RCC 7860 (cell line): ENCODE results near the gene SLC12A6.
"Not testable (repeated sequence)": the region's sequence is repeated elsewhere in the genome, so short reads cannot be mapped to it uniquely, and the experiment has no call there.

Experiments
- DNase-seq: peaks from one replicate; pipeline ENCODE4 v3.0.0-alpha.2; 2015; ENCODE audit warnings: low spot score
- FAIRE-seq: peaks from 2 replicates; lab custom pipeline; 2012; peaks lifted over from hg19 to GRCh38; lab: Jason Lieb, UNC

The SLC12A6 gene

GRCh38 chr15:34337557-34338306 lies at the start of gene SLC12A6:
Gene SLC12A6, minus strand, starts transcription at chr15:34337781. Its CDS starts 1,101 bp downstream, at chr15:34336680.
- FAIRE-seq (no peak), DNase-seq (peak; percentile 82)

GRCh38 chr15:34381829-34382521 lies 44.4 kb upstream of the SLC12A6 start:
- not testable (repeated sequence) for DNase-seq, FAIRE-seq

GRCh38 chr15:34380491-34380890 lies 42.9 kb upstream of the SLC12A6 start:
- FAIRE-seq, DNase-seq: not testable (repeated sequence)

GRCh38 chr15:34376856-34377255 lies 39.3 kb upstream of the SLC12A6 start:
- DNase-seq (no peak), FAIRE-seq (no peak)

GRCh38 chr15:34375541-34375940 lies 38.0 kb upstream of the SLC12A6 start:
- FAIRE-seq, DNase-seq: not testable (repeated sequence)

- FAIRE-seq (no peak), DNase-seq (no peak)
Measured at GRCh38 chr15:34374816-34375215, 37.2 kb upstream of the SLC12A6 start.

- FAIRE-seq (no peak), DNase-seq (no peak)
Measured at GRCh38 chr15:34373951-34374350, 36.4 kb upstream of the SLC12A6 start.

GRCh38 chr15:34370643-34371042 lies 33.1 kb upstream of the SLC12A6 start:
- no peak for FAIRE-seq

GRCh38 chr15:34370129-34370528 lies 32.5 kb upstream of the SLC12A6 start:
- FAIRE-seq (no peak), DNase-seq (no peak)

More at GRCh38 chr15:34370643-34371042, 33.1 kb upstream of the SLC12A6 start:
- DNase-seq = no peak

GRCh38 chr15:34367101-34368081 lies 29.8 kb upstream of the SLC12A6 start, which contains the start of gene LPCAT4:
Gene LPCAT4, minus strand, starts transcription at chr15:34367196. Its CDS starts 96 bp downstream, at chr15:34367100.
- peak; percentile 72 for DNase-seq
- FAIRE-seq = no peak

GRCh38 chr15:34366271-34367065 lies 28.9 kb upstream of the SLC12A6 start:
- DNase-seq = peak; percentile 40
- no peak for FAIRE-seq

GRCh38 chr15:34365836-34366235 lies 28.3 kb upstream of the SLC12A6 start:
- FAIRE-seq = no peak
- DNase-seq = no peak

- no peak for DNase-seq
- FAIRE-seq = no peak
Measured at GRCh38 chr15:34365091-34365825, 27.7 kb upstream of the SLC12A6 start.

GRCh38 chr15:34364041-34364440 lies 26.5 kb upstream of the SLC12A6 start:
- DNase-seq (no peak), FAIRE-seq (no peak)

- DNase-seq (no peak), FAIRE-seq (no peak)
Measured at GRCh38 chr15:34362047-34362773, 24.6 kb upstream of the SLC12A6 start.

- no peak for FAIRE-seq
- no peak for DNase-seq
Measured at GRCh38 chr15:34361278-34361677, 23.7 kb upstream of the SLC12A6 start.

- FAIRE-seq (no peak), DNase-seq (no peak)
Measured at GRCh38 chr15:34360298-34360697, 22.7 kb upstream of the SLC12A6 start.

GRCh38 chr15:34359416-34359815 lies 21.8 kb upstream of the SLC12A6 start:
- DNase-seq (no peak), FAIRE-seq (no peak)

- no peak for FAIRE-seq
- no peak for DNase-seq
Measured at GRCh38 chr15:34358948-34359347, 21.4 kb upstream of the SLC12A6 start.
